ENCODE data around the gene ANKS3. TPM values are rescaled to one million over a fixed set of nuclear protein-coding genes. Genes with fewer than 3 reads are reported as not detected.

Gene ANKS3
- polyA plus RNA-seq, 1 of the 3 experiments (the other 2 are of a cell fraction) = 42.2 TPM

DNA sequence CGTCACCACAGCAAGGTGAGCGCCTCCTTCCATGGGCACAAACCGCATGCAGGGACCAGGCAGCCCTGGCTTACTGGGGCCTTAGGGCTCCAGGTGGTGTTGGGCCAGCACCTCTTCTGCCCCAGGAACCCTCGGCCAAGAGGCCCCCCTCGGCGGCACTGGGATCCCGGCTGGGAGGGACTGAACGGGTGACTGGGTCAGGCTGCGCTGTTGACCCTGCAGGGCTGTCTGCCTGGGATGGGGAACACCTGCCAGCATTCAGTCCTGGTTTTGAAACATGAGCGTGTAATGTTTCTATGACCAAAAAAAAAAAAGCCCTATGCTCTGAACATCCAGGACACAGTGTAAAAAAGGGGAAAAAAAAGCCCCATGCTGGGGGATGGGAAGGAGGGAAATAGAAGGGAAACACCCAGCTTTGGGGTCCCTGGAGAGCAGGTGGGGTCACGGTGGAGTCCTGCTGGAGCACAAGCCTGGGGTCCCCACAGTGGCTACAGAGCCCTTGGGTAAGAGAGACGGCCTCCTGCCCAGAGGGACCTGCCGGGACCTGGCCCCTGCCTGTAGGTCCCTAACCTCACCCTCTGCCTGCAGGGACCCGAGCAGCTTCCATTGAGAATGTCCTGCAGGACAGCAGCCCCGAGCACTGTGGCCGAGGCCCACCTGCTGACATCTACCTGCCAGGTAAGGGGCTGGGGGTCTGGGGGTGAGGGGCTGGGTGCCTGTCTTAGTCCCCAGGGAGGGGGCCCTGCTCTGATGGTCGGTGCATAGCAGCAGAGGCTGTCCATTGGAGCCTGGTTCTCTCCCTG lies 50.6 kb downstream of the ANKS3 start:
- no peaks in the 10 kb centered on the region for H3K9me2 ChIP-seq
- ChIA-PET CTCF (interaction anchor here (0.9 to 1.3 kb wide), 4 partner anchors 8 to 59 kb away, joined by 3 to 6 read pairs (median 4); partner anchors contain the start of gene MGRN1), POLR2A (no interaction called here)
- peaks cover 0 to 4% of the 10 kb centered on the region in 2 experiments; a peak in 1 of 4 replicates for H3K4me1 ChIP-seq (ENCODE audit: control insufficient read depth in 1 of 2, insufficient read depth in 2 of 2, low read depth in 1 of 2, low read length in 1 of 2)
- H3K79me2 ChIP-seq (ENCODE audit: insufficient read depth) = no peaks in the 10 kb centered on the region; the same call in 1 of the 2 replicates
- no peak for DNase-seq
- no peaks in the 10 kb centered on the region for H3K9me3 ChIP-seq
- no peak overlapping the region; a peak in 1 of 4 replicates for H3K27ac ChIP-seq (ENCODE audit: low read depth in 2 of 2, low read length in 1 of 2)
- no peaks in the 10 kb centered on the region for H3F3A ChIP-seq (replicated peaks; ENCODE audit: insufficient read depth)
- peaks cover 0 to 62% of the 10 kb centered on the region in 2 experiments for H3K36me3 ChIP-seq (replicated peaks in 1 of 2; ENCODE audit: control insufficient read depth in 1 of 2, insufficient read depth in 2 of 2, low read length in 1 of 2)
- WGBS (ENCODE audit: low lambda C conversion rate) = 95% methylated on average over 10 of the region's 17 CpGs
- no peak overlapping the region for H3K4me2 ChIP-seq
- H3K27me3 ChIP-seq (ENCODE audit: insufficient read depth) = no peaks in the 10 kb centered on the region
- no peaks in the 10 kb centered on the region for H4K20me1 ChIP-seq (ENCODE audit: insufficient read depth)
- no peak overlapping the region for H2AFZ ChIP-seq (ENCODE audit: low read depth)
- no peak overlapping the region for H3K9ac ChIP-seq
- H3K4me3 ChIP-seq (ENCODE audit: low read depth in 2 of 2, low read length in 1 of 2) = no peak overlapping the region
- no peak for TF ChIP-seq GABPA (IDR thresholded peaks at IDR 0.05; ENCODE audit: low read depth)
- TF ChIP-seq YY1 (IDR thresholded peaks at IDR 0.05; ENCODE audit: low read depth) = no peak
- no peak for TF ChIP-seq JUND (IDR thresholded peaks at IDR 0.05)
- TF ChIP-seq, protein P1, sequence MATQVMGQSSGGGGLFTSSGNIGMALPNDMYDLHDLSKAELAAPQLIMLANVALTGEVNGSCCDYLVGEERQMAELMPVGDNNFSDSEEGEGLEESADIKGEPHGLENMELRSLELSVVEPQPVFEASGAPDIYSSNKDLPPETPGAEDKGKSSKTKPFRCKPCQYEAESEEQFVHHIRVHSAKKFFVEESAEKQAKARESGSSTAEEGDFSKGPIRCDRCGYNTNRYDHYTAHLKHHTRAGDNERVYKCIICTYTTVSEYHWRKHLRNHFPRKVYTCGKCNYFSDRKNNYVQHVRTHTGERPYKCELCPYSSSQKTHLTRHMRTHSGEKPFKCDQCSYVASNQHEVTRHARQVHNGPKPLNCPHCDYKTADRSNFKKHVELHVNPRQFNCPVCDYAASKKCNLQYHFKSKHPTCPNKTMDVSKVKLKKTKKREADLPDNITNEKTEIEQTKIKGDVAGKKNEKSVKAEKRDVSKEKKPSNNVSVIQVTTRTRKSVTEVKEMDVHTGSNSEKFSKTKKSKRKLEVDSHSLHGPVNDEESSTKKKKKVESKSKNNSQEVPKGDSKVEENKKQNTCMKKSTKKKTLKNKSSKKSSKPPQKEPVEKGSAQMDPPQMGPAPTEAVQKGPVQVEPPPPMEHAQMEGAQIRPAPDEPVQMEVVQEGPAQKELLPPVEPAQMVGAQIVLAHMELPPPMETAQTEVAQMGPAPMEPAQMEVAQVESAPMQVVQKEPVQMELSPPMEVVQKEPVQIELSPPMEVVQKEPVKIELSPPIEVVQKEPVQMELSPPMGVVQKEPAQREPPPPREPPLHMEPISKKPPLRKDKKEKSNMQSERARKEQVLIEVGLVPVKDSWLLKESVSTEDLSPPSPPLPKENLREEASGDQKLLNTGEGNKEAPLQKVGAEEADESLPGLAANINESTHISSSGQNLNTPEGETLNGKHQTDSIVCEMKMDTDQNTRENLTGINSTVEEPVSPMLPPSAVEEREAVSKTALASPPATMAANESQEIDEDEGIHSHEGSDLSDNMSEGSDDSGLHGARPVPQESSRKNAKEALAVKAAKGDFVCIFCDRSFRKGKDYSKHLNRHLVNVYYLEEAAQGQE (IDR thresholded peaks at IDR 0.05; ENCODE audit: low read depth, low read length) = no peak
- no peak for TF ChIP-seq GATA2 (CRISPR knock-in tag; IDR thresholded peaks at IDR 0.05)
- TF ChIP-seq TEAD4 (IDR thresholded peaks at IDR 0.05; ENCODE audit: borderline replicate concordance, insufficient read depth) = no peak
- no peak for TF ChIP-seq MXI1 (IDR thresholded peaks at IDR 0.05; ENCODE audit: low read depth, low read length)
- TF ChIP-seq CHD2 (IDR thresholded peaks at IDR 0.05; ENCODE audit: low read length, partially characterized antibody) = no peak
- TF ChIP-seq, protein P2, sequence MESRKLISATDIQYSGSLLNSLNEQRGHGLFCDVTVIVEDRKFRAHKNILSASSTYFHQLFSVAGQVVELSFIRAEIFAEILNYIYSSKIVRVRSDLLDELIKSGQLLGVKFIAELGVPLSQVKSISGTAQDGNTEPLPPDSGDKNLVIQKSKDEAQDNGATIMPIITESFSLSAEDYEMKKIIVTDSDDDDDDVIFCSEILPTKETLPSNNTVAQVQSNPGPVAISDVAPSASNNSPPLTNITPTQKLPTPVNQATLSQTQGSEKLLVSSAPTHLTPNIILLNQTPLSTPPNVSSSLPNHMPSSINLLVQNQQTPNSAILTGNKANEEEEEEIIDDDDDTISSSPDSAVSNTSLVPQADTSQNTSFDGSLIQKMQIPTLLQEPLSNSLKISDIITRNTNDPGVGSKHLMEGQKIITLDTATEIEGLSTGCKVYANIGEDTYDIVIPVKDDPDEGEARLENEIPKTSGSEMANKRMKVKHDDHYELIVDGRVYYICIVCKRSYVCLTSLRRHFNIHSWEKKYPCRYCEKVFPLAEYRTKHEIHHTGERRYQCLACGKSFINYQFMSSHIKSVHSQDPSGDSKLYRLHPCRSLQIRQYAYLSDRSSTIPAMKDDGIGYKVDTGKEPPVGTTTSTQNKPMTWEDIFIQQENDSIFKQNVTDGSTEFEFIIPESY (IDR thresholded peaks at IDR 0.05; ENCODE audit: borderline replicate concordance, low read depth) = no peak
